ENCODE data around the gene CHI3L1.
"Not testable (repeated sequence)": the region's sequence is repeated elsewhere in the genome, so short reads cannot be mapped to it uniquely, and the experiment has no call there.

CHI3L1 gene

DNA sequence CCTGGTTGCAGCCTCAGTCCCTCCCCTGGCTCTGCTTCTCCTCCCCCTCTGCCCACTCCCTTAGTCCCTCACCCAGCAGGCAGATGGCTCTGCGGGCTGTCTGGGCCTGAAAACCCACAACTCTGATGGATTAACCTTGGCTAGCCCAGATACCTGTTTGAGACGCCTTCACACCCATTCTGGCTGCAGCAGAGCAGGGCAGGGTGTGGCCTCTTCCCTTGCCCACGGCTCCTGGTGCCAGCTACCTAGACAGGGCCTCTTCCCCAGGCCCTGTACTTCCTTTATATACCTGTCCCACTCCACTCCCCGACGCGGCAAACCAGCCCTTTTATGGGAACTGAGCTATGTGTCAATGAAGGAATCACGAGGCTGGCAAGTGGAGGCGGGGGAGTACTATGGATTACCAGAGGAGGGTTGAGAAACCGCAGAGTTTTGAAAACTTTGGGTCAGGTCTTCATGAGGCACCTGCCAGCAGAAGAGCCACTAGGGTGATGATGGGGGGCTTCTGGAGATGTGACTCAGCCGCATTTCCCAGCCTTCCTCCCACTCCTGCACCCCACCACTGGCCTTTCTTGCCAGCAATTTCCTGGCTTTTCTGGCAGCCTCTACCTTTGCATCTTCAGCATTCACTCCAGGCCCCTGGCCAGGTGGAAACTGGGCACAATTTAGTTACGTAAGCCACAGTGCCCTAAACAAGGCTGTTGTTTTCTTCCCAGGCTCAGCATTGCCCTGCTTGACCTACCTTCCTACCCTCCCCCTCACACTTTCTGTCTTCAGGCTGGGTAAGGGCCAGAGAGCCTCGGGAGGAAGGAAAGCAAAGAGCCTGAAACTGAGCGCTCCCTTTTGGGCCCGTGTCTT lies at the start of gene CHI3L1:
CHI3L1 (minus strand) TSS at position 259 of the 858 bp plus-strand sequence; CDS start at position 178, 81 bp downstream.
- DNase-seq (ENCODE audit: low spot score) = no peak

DNA sequence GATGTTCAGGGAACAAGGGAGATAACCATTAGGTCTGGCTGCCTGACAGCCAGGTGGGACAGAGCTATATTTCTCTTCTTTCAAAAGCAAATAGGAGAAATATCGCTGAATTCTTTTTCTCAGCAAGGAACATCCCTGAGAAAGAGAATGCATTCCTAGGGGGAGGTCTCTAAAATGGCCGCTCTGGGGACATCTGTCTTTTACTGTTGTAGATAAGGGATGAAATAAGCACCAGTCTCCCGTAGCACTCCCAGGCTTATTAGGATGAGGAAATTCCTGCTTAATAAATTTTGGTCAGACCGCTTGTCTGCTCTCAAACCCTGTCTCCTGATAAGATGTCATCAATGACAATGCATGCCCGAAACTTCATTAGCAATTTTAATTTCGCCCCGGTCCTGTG lies 48.4 kb upstream of the CHI3L1 start:
- not testable (repeated sequence) for DNase-seq (ENCODE audit: low spot score)

GRCh38 chr1:203229471-203230135 lies 43.1 kb upstream of the CHI3L1 start, which contains the start of gene CHIT1:
Gene CHIT1, minus strand, starts transcription at chr1:203229673. Its CDS starts 37 bp downstream, at chr1:203229636.
- no peak for DNase-seq (ENCODE audit: low spot score)

- no peak for DNase-seq (ENCODE audit: low spot score)
Observed at GRCh38 chr1:203228670-203229069, 42.2 kb upstream of the CHI3L1 start.

- DNase-seq (ENCODE audit: low spot score) = no peak
Observed at GRCh38 chr1:203227371-203228083, 41.0 kb upstream of the CHI3L1 start.

DNA sequence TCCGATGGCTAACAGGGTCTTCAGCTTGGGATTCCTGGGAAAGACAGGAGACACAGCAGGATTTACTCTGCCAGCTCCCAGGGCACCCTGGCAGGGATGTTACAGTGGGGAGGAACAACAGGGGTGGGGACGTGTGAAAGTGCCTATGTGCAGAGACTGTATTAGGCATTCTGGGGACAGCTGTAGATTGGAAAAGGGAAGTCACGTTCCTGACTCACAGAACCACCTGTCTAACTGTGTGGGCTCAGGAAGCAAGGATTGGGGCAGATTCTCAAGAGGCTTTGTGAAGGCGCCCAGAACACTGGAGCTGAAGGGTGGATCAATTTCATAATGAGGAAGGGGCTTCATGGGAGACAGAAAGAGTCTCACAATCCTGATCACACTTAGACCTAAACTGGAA lies 38.6 kb upstream of the CHI3L1 start:
- no peak for DNase-seq (ENCODE audit: low spot score)

GRCh38 chr1:203223012-203223775 lies 36.7 kb upstream of the CHI3L1 start:
- DNase-seq (ENCODE audit: low spot score) = no peak

DNA sequence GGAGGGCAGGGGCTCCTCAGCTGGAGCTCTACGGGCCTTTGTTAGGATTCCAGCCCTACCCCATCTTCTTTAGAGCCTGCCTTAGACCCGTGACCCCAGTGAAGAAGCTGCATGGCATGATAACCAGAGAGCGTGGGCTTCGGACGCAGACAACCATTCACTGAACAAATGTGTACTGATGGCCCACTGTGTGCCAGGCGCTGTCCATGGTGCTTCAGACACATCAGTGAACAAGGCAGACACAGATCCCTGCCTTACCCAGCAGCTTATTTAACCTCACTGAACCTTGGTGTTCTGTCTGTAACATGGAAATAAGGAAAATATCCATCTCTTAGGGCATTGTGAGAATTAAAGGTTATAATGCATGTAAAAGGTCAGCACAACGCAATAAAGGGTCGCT lies 33.4 kb upstream of the CHI3L1 start:
- DNase-seq (ENCODE audit: low spot score) = no peak

DNA sequence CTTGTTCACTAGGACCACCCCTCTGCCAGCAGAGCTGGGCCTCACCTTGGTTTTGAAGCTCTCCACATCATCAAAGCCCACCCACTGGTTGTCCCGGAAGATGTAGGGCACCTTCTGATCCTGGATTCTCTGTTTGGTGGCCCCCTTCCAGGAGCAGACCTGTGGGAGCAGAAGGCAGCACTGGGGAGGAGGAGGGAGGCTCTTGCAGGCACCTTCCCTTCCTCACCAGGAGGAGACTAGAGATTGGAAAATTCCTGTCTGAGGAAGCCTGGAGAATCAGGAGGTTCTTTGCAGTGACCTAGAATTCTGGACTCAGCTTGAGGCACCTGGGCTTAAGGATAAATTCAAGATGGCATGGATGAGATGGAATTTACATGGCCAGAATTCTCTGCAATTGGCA lies 32.7 kb upstream of the CHI3L1 start:
- no peak for DNase-seq (ENCODE audit: low spot score)

DNA sequence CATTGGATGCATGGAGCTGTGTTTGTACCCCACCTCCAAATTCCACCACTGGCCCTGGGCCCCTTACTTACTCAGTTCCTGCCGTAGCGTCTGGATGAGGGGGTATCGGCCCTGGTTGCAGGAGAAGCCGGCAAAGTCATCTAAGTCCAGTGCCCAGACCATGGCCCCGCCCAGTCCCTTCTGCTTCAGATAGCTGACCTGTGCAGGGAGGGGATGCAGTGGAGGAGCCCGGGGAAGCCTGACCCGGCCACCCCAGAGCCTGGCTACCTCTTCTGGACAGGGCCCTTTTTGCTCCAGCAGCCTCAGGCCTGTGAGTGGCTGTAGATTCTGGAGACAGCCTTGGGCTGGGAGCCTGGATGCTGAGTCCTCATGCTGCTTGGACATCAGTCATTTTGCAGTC lies 31.2 kb upstream of the CHI3L1 start:
- no peak for DNase-seq (ENCODE audit: low spot score)

GRCh38 chr1:203217139-203217655 lies 30.7 kb upstream of the CHI3L1 start:
- peak; percentile 20 for DNase-seq (ENCODE audit: low spot score)

GRCh38 chr1:203216274-203217138 lies 30.0 kb upstream of the CHI3L1 start:
- DNase-seq (ENCODE audit: low spot score) = peak; percentile 84

- DNase-seq (ENCODE audit: low spot score) = no peak
Observed at GRCh38 chr1:203215573-203215972, 29.1 kb upstream of the CHI3L1 start.

DNA sequence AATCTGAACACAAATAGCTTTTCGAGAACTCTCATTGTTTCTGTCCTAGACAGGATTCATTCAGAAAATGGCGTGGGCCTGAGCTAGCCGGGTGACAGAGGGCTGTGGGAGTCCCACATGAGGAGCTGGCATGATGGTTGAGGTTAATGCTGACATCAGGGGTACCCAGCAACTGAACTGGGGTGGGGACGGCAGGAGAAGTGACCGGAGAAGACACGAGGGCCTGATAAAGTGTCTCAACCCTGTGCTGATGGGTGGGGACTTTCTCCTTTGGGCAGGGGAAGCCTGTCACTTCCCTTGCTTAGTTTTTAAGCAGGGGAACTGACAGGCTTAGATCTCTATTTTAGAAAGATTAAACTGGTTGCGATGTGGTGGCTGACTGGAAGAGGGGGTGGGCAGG lies 28.4 kb upstream of the CHI3L1 start:
- no peak for DNase-seq (ENCODE audit: low spot score)

GRCh38 chr1:203213126-203213525 lies 26.6 kb upstream of the CHI3L1 start:
- no peak for DNase-seq (ENCODE audit: low spot score)

DNA sequence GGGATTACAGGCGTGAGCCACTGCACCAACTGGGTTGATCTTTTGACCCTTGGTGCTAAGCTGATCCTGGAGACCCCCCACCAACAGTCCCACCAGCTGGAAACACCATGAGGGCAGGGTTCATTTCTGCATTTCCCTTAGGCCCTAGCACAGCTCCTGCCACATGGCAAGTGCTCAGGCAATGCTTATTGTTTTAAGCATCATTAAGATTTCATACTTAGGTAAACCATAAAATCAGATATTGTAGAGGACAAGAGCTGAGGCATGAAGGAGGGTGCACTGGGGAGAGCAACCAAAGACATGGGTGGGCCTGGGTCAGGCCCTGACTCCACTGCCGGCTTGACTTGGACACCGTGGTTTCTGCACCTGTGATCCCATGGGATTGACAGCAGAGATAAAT lies 25.3 kb upstream of the CHI3L1 start:
- DNase-seq (ENCODE audit: low spot score) = no peak

- DNase-seq (ENCODE audit: low spot score) = no peak
Observed at GRCh38 chr1:203210988-203211387, 24.5 kb upstream of the CHI3L1 start.

DNA sequence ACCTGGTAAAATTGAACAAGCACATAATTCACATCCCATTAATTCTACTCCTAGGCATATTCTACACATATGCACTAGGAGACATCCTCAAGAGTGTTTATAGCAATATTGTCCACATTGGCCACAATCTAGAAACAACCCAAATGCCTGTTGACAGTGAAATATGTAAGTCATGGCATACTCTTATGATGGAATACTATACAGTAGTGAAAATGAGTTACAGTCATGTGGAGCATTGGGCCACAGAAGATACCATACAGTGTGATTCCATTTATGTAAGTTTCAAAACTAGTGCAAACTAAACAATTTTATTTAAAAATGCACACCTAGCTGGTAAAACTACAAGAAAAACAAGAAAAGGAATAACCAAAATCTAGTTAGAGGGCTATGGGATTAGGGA lies 23.8 kb upstream of the CHI3L1 start:
- no peak for DNase-seq (ENCODE audit: low spot score)

DNA sequence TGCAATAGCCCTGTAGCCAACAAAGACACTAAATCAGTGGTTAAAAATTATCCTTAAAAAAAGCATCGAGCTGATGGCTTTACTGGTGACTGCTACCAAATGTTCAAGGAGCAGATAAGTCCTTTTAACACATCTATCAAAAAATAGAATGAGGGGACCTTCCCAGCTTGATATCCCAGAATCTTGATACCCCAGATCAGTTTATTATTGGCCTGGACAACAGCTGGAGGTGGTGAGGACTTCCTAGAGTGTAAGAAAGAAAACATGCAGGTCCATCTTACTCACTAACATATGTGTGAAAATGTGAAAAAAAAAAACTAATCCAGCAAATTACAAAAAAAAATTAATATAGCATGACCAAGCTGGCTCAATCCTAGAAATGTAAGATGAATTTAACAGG lies 21.7 kb upstream of the CHI3L1 start:
- DNase-seq (ENCODE audit: low spot score) = no peak

DNA sequence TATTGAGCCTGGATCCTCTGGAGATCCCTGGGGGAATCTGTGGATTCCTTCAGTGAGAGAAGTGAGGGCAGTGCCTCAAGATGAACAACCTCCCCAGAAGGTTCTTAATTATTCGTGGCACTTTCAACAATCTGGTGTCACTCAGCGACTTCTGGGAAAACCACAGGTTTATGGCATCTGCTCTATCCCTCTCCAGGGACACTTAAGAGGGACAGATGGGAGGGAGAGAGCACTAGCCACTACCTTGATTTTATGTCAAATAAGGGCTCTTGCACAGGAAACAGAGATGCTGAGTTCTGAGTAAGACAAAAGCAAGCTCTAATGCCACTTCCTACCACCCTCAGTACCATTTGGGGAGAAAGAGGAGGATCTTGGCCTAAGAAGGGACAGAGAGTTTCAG lies 21.2 kb upstream of the CHI3L1 start:
- no peak for DNase-seq (ENCODE audit: low spot score)

All from NAMALWA (cell line).